Fibroblast of skin of right biceps (primary cell): ENCODE results near the gene FRAS1.
"Not testable (repeated sequence)": the region's sequence is repeated elsewhere in the genome, so short reads cannot be mapped to it uniquely, and the experiment has no call there.

Experiments
- DNase-seq: peaks from one replicate; pipeline ENCODE4 v3.0.0-alpha.2; 2013

FRAS1 gene

DNA sequence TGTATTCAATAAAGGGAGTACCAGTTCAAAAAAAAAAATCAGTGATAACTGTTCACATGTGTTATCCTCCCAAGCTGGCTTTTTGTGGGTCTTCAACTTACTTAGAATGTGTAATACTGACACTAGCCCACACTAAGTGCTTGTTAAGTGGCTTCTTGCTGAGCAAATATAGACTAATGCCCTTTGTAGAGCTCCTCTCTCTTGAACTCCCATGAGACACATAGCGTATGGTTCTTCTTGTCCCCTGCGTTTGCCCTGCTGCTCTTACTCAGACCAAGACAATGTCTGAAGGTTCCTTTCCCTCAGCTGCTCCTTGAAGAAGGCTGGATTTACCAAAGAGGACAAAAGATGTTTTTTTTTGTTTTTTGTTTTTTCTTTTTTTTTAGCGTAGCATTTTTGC lies 110.9 kb downstream of the FRAS1 start:
- DNase-seq, result no peak

DNA sequence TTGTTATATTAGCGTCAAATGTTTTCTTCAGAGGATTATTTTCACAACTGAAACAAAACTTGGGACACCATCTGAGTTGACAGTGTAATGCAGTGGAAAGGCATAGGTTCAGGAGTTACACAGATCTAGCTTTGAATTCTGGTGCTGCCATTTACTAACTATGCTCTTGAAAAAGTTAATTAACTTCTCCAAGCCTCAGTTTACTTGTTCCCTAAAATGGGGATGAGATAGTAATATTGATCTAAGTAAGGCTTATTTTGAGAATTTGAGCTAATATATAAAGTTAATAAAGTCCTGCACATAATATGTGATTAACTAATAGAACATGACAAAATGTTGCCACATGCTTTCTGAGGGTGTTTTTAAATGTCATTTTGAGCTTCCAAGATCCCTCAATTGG lies 112.6 kb downstream of the FRAS1 start:
- no peak for DNase-seq

DNA sequence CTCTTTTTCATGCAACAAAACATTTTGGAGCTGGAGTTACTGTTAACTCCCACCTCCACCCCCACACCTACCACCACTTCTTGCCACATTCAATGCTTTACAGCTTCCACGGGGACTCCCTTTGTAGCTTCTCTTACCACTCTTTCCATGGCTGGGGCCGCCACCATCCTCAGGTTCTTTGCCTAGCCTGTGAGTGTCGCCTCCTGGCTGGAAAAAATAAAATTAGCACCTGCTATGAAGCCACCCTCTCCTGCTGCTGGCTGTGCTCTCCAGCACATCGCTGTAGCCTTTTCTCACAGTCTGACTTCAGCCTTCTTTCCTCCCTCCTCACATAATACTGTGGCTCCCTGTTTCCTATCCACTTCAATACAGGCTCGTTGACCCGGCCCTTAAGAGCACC lies 114.4 kb downstream of the FRAS1 start:
- no peak for DNase-seq

DNA sequence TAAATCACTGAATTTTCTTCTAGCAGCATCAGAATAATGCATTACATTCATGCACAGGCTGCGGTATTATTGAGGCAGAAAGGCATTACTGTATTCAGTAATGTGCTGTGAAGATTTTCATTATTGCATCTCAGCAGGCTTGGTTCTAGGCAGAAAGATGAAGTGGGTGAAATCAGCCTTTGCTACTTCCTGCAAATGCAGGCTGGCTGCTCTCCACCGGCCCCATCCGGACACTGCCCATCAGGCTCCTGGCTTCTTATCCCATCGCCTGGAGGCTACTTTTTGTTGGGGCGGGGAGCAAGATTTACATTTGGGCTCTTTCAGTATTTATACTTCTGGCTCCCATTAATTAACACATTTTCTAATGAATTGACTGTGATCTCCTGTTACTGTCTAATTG lies 117.8 kb downstream of the FRAS1 start:
- no peak for DNase-seq

DNA sequence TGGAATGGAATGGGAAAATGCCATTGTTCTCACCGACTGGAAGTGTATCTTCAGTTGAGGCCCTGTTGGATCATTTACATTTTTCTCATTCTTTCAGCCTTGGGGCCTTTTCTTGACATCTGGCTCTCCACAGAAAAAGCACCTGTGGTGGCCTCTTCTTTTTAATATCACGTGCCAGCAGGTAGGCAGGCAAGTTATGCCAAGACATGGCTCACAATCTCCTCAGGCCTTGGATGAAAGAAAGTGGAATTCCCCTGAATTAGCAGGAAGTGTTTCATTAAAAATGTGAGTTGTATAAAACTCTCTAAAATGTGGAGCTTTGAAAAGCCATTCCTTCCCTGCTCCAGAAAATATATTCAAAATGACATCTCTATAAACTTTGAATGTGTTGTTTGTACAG lies 122.1 kb downstream of the FRAS1 start:
- DNase-seq, result no peak

DNA sequence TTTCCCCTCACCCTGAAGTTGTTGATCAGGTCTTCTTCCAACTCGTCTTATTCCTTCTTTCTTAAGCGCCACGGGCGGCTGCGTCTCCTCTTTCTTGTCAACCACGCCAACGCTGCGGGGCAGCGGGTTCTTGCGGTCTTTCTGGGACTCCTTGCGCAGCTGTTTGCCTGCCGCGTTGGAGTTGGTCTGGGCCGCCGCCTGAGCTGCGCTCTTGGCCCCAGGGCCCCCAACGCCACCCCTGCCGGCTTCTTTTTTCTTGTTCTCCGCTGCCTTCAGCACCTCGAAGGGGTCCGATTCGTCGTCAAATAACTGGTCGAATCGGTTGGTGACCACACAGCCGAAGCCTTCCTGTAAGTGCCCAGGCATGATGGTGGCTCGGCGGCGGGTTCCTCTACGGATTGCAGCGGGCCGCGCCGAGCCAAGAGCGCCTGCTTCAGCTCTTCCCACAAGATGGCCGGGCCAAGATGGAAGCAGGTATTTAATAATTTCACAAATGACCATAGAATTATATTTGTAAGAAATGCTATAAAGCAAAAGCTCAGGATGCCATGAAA lies 124.6 kb downstream of the FRAS1 start:
- DNase-seq, result not testable (repeated sequence)

DNA sequence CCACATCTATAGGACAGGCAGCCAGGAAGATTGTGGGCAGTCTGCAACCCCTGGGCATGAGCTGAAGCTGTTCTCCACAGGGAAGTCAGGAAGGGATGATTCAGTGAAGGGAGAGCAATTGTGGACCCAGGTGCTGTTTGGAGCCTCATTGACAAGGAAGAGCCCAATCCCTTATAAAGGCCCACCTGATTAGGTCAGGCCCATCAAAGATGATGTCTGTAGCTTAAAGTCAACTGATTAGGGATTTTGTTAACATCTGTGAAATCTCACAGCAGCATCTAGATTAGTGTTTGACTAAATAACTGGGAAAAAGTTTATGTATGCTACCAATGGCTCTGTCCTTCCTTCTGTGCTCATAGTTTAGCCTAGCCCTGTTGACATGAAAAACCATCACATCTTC lies 127.5 kb downstream of the FRAS1 start:
- no peak for DNase-seq

DNA sequence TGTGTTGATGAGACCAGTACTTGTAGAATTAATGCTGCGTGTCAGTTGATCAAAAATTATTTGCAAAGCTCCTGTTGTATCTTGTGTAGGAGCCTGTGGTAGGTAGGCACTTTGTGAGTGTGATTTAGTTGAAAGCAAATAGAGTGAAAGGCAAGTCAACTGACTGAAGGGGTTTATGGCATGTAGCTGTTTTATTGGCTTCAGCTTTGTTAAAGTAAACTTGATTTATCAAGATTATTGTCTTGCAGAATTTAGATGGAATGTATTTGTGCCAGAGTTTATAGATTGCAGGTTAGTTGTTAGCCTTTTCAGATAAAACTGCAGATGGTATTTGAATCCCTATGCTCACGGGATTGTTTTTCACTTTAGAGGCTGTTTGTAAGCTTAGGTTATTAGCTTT lies 128.0 kb downstream of the FRAS1 start:
- no peak for DNase-seq

DNA sequence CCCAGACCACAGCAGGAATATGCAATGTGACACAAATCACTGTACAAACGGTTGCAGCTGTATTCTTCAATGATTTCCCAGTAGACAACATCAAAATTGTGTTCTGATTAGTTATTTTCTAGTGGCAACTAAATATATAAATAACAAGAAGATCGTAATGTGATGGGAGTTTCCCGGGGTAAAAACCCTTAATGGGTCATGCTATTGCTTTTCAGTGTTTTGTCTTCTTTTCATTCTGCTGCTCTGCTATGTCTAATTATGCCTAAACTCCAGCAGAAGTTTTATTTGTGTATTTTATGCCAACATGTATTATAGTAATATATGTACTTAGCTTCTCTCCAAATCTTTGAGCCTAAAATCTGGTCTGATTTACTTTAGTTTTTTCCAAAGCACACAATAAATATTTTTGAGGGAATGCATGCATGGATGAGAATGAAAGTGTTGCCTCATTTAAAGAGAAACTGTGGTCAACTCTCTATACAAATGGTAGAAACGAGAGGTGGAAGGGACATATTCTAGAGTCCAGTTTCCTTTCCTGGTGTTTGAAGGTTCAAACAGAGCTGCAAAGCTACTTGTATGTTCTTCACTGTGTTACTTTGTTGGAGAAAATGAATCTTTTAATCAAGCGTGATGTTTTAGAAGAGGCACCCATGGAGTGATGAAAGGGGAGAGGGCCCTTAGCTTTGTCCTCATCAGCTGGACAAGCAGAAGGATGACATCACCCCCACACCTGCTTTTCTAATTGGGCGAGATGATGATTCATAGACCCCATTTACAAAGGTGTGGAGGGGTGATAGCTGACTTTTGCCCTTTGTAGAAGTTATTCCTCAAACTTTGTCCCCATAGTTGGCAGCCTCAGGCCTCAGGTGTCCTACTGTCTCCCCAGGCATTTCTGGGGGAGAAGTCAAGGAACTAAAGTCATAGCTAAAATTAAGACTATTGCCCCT lies 129.7 kb downstream of the FRAS1 start:
- no peak for DNase-seq

DNA sequence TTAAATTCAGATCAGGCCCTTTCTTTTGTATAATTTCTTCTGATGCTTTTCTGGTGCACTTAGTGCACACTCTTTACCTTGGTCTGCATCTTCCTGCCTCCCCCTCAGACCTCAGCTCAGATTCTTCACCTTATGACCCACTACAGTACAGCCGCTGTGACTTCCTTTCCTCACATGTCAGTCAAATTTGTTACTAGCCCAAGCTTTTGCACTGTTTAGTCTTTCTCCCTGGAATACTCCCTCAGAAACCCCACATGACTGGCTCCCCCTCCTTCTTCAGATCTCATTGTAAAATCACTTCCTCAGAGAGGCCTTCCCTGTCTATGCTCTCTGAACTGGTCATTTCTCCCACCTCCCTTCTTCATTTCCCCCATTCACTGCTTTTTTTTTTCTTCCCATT lies 132.9 kb downstream of the FRAS1 start:
- no peak for DNase-seq

DNA sequence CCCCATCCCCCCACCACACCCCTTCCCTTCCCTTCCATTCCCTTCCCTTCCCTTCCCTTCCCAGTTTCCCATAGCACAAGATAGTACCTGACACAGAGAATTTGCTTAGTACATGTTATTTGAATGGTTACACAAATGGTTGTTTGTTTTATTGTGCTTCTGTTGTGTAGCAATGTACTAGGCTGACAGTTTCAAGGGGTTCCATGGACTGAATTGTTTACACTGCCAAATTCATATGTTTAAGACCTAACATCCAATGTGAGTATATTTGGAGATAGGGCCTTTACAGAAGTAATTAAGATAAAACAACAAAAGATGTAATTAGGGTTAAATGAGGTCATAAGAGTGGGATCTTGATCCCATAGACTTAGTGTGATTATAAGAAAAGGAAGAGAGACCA lies 133.5 kb downstream of the FRAS1 start:
- DNase-seq, result no peak

DNA sequence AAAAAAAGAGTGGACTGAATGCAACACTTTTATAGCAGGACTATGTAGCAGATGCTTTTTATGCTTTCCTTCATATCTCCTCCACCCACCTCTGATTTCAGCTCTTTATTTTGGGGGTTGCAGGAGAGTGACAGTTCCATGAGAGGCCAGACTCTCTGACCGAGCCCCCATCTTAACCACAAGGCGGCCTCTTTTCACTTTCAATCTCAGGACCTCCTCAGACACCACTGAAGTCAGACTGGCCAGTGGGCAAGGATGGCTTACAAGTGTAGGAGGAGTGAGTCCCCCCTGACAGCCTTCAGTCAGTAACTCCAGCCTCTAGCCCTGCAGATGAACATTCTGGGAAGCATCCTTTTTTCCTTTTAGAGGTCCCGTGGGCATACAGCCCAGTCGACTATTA lies 140.8 kb downstream of the FRAS1 start:
- DNase-seq, result no peak

DNA sequence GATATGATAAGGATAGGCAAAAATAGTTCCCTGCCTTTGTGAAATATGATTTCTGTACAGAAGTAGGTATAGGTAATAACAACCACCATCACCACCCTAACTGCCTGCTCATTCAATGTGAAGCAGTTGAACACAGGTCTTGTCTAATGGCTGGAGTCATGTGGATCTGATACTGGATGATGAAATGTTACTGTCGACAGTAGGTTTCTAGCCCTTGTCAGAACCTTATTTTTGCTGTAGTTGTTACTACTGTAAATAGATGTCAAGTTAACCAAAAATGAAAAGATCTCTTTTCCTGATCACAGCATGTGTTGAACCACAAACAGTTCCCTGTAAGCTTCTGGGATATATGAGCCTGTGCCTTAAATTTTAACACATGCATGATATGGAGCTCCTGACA lies 142.9 kb downstream of the FRAS1 start:
- DNase-seq, result no peak

DNA sequence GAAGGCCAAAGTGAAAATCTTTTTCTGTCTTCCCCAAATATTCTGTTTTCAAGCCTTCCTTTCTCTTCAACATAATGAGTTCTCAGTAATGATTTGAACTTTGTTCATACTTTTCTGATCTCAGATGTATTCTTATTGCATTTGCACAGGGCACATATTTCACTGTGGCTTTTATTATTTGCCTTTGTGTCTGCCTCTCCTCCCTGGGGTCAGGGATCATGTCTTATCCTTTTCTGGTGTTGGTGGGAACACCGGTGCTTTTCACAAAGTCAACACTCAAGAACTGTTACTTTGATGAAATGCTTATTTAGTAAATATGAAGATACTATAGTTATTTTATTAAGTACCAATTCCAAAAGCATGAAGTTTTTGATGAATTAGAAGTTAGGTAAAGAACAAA lies 143.8 kb downstream of the FRAS1 start:
- no peak for DNase-seq

DNA sequence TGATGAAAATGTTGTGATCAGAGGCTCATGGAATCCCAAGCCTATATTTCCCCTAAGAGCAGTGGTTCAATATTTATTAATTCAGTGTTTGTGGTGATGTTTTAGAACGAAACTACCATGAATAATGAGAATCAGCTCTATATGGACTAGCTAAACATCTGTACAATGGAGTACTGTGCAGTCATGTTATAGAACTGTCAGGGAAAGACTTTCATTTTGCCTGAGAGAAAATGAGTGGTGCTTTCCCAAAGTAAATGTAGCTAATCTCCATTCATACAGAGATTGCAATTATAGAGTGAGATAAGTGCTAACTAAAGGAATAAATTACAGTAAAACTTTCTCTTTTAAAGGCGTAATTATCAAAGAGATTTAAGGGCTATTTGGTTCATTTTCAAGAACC lies 147.1 kb downstream of the FRAS1 start:
- no peak for DNase-seq

DNA sequence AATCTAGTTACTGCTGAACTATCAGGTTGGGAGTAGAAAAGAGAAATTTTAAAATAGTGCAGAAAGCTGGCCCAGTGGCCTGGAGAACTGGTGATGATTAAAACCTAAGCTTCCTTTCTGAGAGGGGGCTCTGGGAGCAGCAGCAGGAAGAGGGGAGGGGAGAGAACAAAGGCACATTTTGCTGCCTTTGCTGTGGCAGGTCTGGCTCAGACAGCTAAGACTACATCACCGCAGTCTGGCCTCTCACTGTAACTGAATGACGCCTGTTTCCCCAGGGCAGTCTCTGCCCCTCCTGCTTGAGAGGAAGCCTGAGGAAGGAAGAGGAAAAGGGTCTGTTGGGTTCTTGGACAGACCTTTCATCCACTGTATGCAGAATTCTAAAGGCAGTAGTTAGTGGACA lies 148.5 kb downstream of the FRAS1 start:
- no peak for DNase-seq

DNA sequence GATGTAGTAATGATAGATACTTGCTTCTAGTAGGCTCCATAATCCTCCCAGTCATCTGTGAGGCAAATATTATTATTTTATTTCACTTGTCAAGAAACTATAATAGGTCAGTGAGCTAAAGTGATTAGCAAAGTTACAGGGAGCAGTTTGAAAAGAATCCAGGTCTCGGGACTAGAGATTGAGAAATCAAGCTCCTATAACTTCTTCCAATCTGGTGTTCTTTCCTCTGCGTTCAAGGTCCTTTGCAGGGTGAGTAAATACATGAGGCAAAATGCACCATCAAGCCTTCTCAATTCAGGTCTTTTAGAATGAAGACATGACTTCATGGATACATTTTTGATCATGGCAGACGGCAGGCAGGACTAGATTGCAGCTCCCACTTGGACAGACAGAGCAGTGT lies 150.4 kb downstream of the FRAS1 start:
- DNase-seq, result no peak

DNA sequence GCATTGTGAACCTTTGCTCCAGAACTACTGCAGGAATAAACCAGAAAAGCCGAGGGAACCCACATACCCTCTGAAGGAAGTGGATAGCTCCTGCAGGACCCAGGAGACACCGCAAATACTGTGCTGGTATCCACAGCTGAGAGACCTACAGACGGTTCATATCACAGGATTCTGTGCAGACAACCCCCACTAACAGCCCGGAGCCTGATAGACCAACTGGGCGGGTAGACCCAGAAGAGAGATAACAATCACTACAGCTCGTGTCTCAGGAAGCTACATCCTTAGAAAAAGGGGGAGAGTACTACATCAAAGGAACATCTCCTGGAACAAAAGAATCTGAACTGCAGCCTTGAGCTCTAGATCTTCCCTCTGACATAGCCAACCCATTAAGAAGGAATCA lies 150.8 kb downstream of the FRAS1 start:
- DNase-seq, result no peak

DNA sequence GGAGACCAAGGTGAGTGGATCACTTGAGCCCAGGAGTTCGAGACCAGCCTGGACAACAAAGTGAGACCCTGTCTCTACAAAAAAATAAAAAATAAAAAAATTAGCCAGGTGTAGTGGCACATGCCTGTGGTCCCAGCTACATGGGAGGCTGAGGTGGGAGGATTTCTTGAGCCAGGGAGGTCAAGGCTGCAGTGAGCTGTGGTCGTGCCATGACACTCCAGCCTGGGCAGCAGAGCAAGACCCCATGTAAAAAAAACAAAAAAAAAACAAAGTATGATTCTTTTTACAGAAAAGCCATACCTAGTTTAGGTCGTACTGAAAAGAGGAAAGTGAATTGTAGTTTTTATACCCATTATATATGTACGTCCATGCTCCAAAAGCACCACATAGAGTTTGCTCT lies 151.8 kb downstream of the FRAS1 start:
- DNase-seq, result not testable (repeated sequence)

DNA sequence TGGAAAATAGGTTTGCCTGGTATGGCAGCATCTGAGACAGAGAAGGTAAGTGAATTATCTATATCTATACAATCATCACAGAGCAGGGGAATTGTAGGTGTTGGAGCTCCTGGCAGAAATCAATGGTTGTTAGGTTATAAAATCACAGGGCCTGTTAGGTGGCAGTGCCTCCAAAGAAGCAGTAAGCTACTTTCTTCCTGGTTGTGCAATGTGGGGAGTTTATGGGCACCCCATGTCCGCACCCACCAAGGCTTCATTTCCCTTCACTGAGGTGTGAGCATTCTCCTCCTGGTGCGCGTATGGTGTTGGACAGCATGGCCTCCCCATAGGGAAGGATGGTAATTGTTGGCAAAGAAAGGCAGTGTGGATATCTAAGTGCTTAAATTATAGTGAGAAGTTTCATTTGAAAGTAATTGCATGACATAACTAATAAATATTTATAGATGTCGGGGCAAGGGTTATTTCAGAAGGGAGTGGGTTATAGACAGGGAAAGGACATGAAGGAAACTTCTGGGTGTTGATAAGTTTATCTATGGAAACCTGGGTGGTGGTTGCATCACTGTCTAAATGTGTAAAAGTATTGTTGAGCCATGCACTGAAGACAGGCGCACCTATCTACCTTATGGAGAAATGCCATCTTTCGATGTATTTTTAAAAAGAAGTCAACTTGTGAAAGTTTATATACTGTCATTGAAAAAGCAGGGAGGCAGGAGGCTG lies 153.7 kb downstream of the FRAS1 start:
- DNase-seq, result no peak

DNA sequence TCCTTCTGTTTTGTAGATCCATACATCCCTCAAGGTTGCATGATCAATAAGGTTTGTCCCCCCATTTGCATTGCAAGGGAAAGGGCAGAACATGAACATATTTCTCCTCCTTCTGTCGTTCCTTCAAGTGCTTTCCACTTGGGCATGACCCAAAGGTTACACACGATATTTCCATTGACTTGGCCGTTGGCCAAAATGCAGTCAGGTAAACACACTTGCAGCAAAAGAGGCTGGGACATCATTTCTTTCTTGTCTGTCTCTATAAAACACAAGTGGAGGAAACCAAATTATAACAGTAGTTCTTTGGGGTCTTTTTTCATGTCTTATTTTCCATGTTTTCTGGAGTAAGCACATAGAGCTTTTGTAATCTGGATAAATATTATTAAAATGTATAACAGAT lies 156.1 kb downstream of the FRAS1 start:
- no peak for DNase-seq

DNA sequence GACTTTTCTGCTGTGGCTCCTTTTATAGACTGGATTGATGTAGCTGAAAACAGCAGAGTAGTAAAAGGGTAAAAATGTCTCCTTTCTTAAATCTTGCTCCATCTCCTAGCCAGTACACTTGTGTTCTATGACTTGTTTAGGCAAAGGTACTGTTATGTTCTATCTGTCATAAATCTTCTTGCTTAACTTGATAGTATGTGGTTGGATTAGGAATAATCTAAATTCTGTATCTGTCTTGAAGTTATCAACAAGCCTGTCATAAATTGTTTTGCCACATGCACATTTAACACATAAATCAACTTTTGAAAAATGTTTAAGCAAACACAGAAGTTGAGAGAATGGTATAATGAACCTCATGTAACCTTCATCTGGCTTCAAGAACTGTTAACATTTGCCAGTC lies 157.0 kb downstream of the FRAS1 start:
- no peak for DNase-seq

DNA sequence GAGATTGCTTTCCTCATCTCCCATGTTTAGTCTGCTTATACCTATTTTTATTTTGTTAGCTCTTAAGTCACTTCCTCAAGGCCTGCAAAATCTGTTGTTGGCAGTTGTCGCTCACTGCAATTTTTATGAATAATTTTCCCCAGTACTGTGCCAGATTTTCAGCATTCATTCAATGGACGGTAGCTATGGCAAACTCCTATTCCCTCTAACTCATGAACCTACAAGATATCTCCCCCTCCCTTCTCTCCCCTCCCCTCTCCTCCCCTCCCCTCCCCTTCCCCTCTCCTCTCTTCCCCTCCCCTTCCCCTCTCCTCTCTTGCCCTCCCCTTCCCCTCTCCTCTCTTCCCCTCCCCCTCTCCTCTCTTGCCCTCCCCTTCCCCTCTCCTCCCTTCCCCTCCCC lies 160.4 kb downstream of the FRAS1 start:
- DNase-seq, result no peak

DNA sequence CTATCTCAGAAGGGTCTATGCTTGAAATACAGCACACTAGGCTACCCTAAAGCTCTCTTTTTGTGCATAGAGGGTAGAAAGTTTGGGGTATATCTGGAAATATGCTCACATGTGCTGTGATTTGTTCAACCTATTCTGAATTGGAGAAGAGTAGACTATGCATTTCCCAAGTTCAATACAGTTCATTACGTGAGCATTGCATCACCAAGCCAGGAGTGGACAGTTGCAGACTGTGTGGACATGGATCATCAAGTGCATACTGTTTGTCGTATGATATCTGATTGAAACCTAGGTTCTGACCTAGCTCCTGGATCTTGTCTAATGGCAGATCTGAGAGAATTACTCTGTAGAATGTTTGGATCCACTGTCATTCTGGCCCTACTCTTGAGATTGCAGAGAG lies 161.1 kb downstream of the FRAS1 start:
- no peak for DNase-seq
